IgD-negative memory B cell (primary cell): ENCODE measurements around the gene IGSF21. TPM values are rescaled to one million over a fixed set of nuclear protein-coding genes. Genes with fewer than 3 reads are reported as not detected.

Experiments
- H3K27ac Mint-ChIP-seq, 3 donors: one replicate each; pipeline ENCODE4 v1.8.0; 2020 to 2022; ENCODE audit warnings: mild to moderate bottlenecking in 3 of 3, mixed read lengths in 3 of 3, moderate library complexity in 1 of 3
- H3K27me3 Mint-ChIP-seq: one replicate; pipeline ENCODE4 v1.8.0; 2021; ENCODE audit warnings: mixed read lengths
- H3K36me3 Mint-ChIP-seq: one replicate; pipeline ENCODE4 v1.8.0; 2020; ENCODE audit warnings: mild to moderate bottlenecking, mixed read lengths
- H3K4me1 Mint-ChIP-seq, 3 donors: one replicate each; pipeline ENCODE4 v1.8.0; 2020 to 2022; ENCODE audit warnings: mixed read lengths in 3 of 3, mild to moderate bottlenecking in 1 of 3
- H3K4me3 Mint-ChIP-seq, 4 donors: one replicate each; pipeline ENCODE4 v1.8.0; 2020 to 2022; ENCODE audit warnings: mild to moderate bottlenecking in 4 of 4, mixed read lengths in 4 of 4, moderate library complexity in 3 of 4
- H3K9me3 Mint-ChIP-seq, 3 donors: one replicate each; pipeline ENCODE4 v1.8.0; 2020 to 2021; ENCODE audit warnings: mixed read lengths in 3 of 3, mild to moderate bottlenecking in 1 of 3
- polyA plus RNA-seq: library from polyadenylated mRNA; unstranded; fragments of 300-500 nt; fragmentation: Illumina TruSeq; gene quantifications from one replicate; pipeline ENCODE4 v1.2.3, GENCODE V29; 2021

IGSF21 gene
- polyA plus RNA-seq, 1 donor from 2014 or later = not detected

GRCh38 chr1:18316764-18317163, 209.2 kb downstream of the IGSF21 start:
- H3K4me1 Mint-ChIP-seq = no peaks in the 10 kb centered on the region
- H3K36me3 Mint-ChIP-seq = no peaks in the 10 kb centered on the region
- H3K27ac Mint-ChIP-seq = no peak overlapping the region
- H3K27me3 Mint-ChIP-seq = peaks cover 1% of the 10 kb centered on the region
- H3K9me3 Mint-ChIP-seq = peaks cover 0 to 7% (median 4%) of the 10 kb centered on the region in 3 donors
- H3K4me3 Mint-ChIP-seq = no peak overlapping the region

- peaks cover 6% of the 10 kb centered on the region for H3K27me3 Mint-ChIP-seq
- H3K4me3 Mint-ChIP-seq = no peak overlapping the region
- H3K36me3 Mint-ChIP-seq = no peaks in the 10 kb centered on the region
- H3K4me1 Mint-ChIP-seq = no peaks in the 10 kb centered on the region
- peaks cover 0 to 5% (median 4%) of the 10 kb centered on the region in 3 donors for H3K9me3 Mint-ChIP-seq
- H3K27ac Mint-ChIP-seq = no peak overlapping the region
Observed at GRCh38 chr1:18319099-18319498, 211.5 kb downstream of the IGSF21 start.

- Mint-ChIP-seq H3K9me3 (peaks cover 0 to 5% (median 5%) of the 10 kb centered on the region in 3 donors), H3K36me3 (no peaks in the 10 kb centered on the region), H3K4me1 (no peaks in the 10 kb centered on the region), H3K27me3 (peaks cover 9% of the 10 kb centered on the region), H3K27ac (no peak overlapping the region), H3K4me3 (no peak overlapping the region)
Observed at GRCh38 chr1:18320051-18320450, 212.5 kb downstream of the IGSF21 start.

GRCh38 chr1:18322368-18323032, 214.9 kb downstream of the IGSF21 start:
- H3K27ac Mint-ChIP-seq = peak overlapping the region in 1 of 3 donors; percentile 62

GRCh38 chr1:18323259-18323658, 215.7 kb downstream of the IGSF21 start:
- H3K36me3 Mint-ChIP-seq = no peaks in the 10 kb centered on the region
- H3K27me3 Mint-ChIP-seq = peaks cover 9% of the 10 kb centered on the region
- no peaks in the 10 kb centered on the region for H3K4me1 Mint-ChIP-seq
- peaks cover 0 to 5% (median 3%) of the 10 kb centered on the region in 3 donors for H3K9me3 Mint-ChIP-seq
- no peak overlapping the region for H3K4me3 Mint-ChIP-seq
- H3K27ac Mint-ChIP-seq = no peak overlapping the region

More at GRCh38 chr1:18322368-18323032, 214.9 kb downstream of the IGSF21 start:
- Mint-ChIP-seq H3K27me3 (peaks cover 9% of the 10 kb centered on the region), H3K9me3 (peaks cover 0 to 5% (median 3%) of the 10 kb centered on the region in 3 donors), H3K4me1 (no peaks in the 10 kb centered on the region), H3K4me3 (no peak overlapping the region), H3K36me3 (no peaks in the 10 kb centered on the region)

- Mint-ChIP-seq H3K9me3 (peaks cover 0 to 3% (median 0%) of the 10 kb centered on the region in 3 donors), H3K27ac (no peak overlapping the region), H3K4me1 (no peaks in the 10 kb centered on the region), H3K4me3 (no peak overlapping the region), H3K36me3 (no peaks in the 10 kb centered on the region), H3K27me3 (peaks cover 9% of the 10 kb centered on the region)
Observed at GRCh38 chr1:18324246-18324645, 216.6 kb downstream of the IGSF21 start.

GRCh38 chr1:18325136-18325535, 217.5 kb downstream of the IGSF21 start:
- no peak overlapping the region for H3K4me3 Mint-ChIP-seq
- no peaks in the 10 kb centered on the region for H3K4me1 Mint-ChIP-seq
- no peak overlapping the region for H3K27ac Mint-ChIP-seq
- H3K27me3 Mint-ChIP-seq = peaks cover 12% of the 10 kb centered on the region
- H3K9me3 Mint-ChIP-seq = peaks cover 0 to 3% (median 0%) of the 10 kb centered on the region in 3 donors
- no peaks in the 10 kb centered on the region for H3K36me3 Mint-ChIP-seq

GRCh38 chr1:18326211-18326897, 218.8 kb downstream of the IGSF21 start:
- no peaks in the 10 kb centered on the region for H3K4me1 Mint-ChIP-seq
- H3K27ac Mint-ChIP-seq = no peak overlapping the region
- H3K9me3 Mint-ChIP-seq = peaks cover 0 to 2% (median 0%) of the 10 kb centered on the region in 3 donors
- H3K27me3 Mint-ChIP-seq = peaks cover 11% of the 10 kb centered on the region
- H3K36me3 Mint-ChIP-seq = peaks cover 2% of the 10 kb centered on the region
- no peak overlapping the region for H3K4me3 Mint-ChIP-seq

GRCh38 chr1:18327650-18328049, 220.1 kb downstream of the IGSF21 start:
- Mint-ChIP-seq H3K36me3 (peaks cover 2% of the 10 kb centered on the region), H3K4me3 (no peak overlapping the region), H3K4me1 (no peaks in the 10 kb centered on the region), H3K27ac (no peak overlapping the region), H3K9me3 (peaks cover 0 to 2% (median 0%) of the 10 kb centered on the region in 3 donors), H3K27me3 (peaks cover 14% of the 10 kb centered on the region)

GRCh38 chr1:18328803-18329202, 221.2 kb downstream of the IGSF21 start:
- H3K9me3 Mint-ChIP-seq = peaks cover 0 to 2% (median 0%) of the 10 kb centered on the region in 3 donors
- no peak overlapping the region for H3K4me3 Mint-ChIP-seq
- peaks cover 2% of the 10 kb centered on the region for H3K36me3 Mint-ChIP-seq
- no peak overlapping the region for H3K27ac Mint-ChIP-seq
- H3K4me1 Mint-ChIP-seq = no peaks in the 10 kb centered on the region
- peaks cover 12% of the 10 kb centered on the region for H3K27me3 Mint-ChIP-seq

- Mint-ChIP-seq H3K9me3 (no peaks in the 10 kb centered on the region), H3K27ac (no peak overlapping the region), H3K27me3 (peaks cover 10% of the 10 kb centered on the region), H3K4me3 (no peak overlapping the region), H3K36me3 (peaks cover 2% of the 10 kb centered on the region), H3K4me1 (no peaks in the 10 kb centered on the region)
Observed at GRCh38 chr1:18329469-18330253, 222.1 kb downstream of the IGSF21 start.

GRCh38 chr1:18332576-18332975, 225.0 kb downstream of the IGSF21 start:
- Mint-ChIP-seq H3K4me3 (no peak overlapping the region), H3K9me3 (no peaks in the 10 kb centered on the region), H3K27ac (no peak overlapping the region), H3K27me3 (peaks cover 8% of the 10 kb centered on the region), H3K4me1 (no peaks in the 10 kb centered on the region), H3K36me3 (peaks cover 2% of the 10 kb centered on the region)

- no peaks in the 10 kb centered on the region for H3K9me3 Mint-ChIP-seq
- peaks cover 8% of the 10 kb centered on the region for H3K27me3 Mint-ChIP-seq
- H3K4me1 Mint-ChIP-seq = no peaks in the 10 kb centered on the region
- no peak overlapping the region for H3K27ac Mint-ChIP-seq
- H3K36me3 Mint-ChIP-seq = peaks cover 2% of the 10 kb centered on the region
- no peak overlapping the region for H3K4me3 Mint-ChIP-seq
Observed at GRCh38 chr1:18333220-18333619, 225.6 kb downstream of the IGSF21 start.

GRCh38 chr1:18336801-18337200, 229.2 kb downstream of the IGSF21 start:
- Mint-ChIP-seq H3K4me3 (no peak overlapping the region), H3K27me3 (peaks cover 1% of the 10 kb centered on the region), H3K27ac (no peak overlapping the region), H3K9me3 (no peaks in the 10 kb centered on the region), H3K4me1 (no peaks in the 10 kb centered on the region), H3K36me3 (no peaks in the 10 kb centered on the region)

GRCh38 chr1:18337757-18338156, 230.2 kb downstream of the IGSF21 start:
- peaks cover 1% of the 10 kb centered on the region for H3K27me3 Mint-ChIP-seq
- H3K4me3 Mint-ChIP-seq = no peak overlapping the region
- no peak overlapping the region for H3K27ac Mint-ChIP-seq
- peaks cover 0 to 2% (median 0%) of the 10 kb centered on the region in 3 donors for H3K4me1 Mint-ChIP-seq
- no peaks in the 10 kb centered on the region for H3K36me3 Mint-ChIP-seq
- H3K9me3 Mint-ChIP-seq = peaks cover 0 to 3% (median 0%) of the 10 kb centered on the region in 3 donors
